AG09319 (cell line): ENCODE results near the gene SPIC.

ENCODE experiments used
- DNase-seq: peaks from one replicate; pipeline ENCODE4 v3.0.0-alpha.2; 2010; ENCODE audit warnings: low read depth; ENCODE audit errors: extremely low read depth
- CTCF ChIP-seq: IDR thresholded peaks from 2 replicates; pipeline ENCODE4 v1.5.1; 2011; ENCODE audit warnings: low read depth, mild to moderate bottlenecking, inconsistent platforms, low read length, moderate library complexity

Gene SPIC

GRCh38 chr12:101474711-101475386 lies at the start of gene SPIC:
SPIC (plus strand) TSS chr12:101475336; CDS start chr12:101476905, 1,569 bp downstream.
- no peak for DNase-seq
- TF ChIP-seq CTCF: no peak

GRCh38 chr12:101430456-101430855 lies 44.7 kb upstream of the SPIC start:
- no peak for TF ChIP-seq CTCF
- no peak for DNase-seq

- DNase-seq: no peak
- no peak for TF ChIP-seq CTCF
Measured at GRCh38 chr12:101436136-101436535, 39.0 kb upstream of the SPIC start.

- DNase-seq: no peak
- no peak for TF ChIP-seq CTCF
Measured at GRCh38 chr12:101439236-101439635, 35.9 kb upstream of the SPIC start.

GRCh38 chr12:101441461-101442224 lies 33.5 kb upstream of the SPIC start:
- TF ChIP-seq CTCF: no peak
- DNase-seq: no peak

GRCh38 chr12:101455685-101456084 lies 19.5 kb upstream of the SPIC start:
- TF ChIP-seq CTCF: no peak
- DNase-seq: no peak

- peak; percentile 57 for DNase-seq
- TF ChIP-seq CTCF: no peak
Measured at GRCh38 chr12:101459642-101460346, 15.3 kb upstream of the SPIC start.
